GM19397 (cell line): Measurements from ENCODE around the gene ODAPH.
"Not testable (repeated sequence)": the region's sequence is repeated elsewhere in the genome, so short reads cannot be mapped to it uniquely, and the experiment has no call there.

Experiments
- ATAC-seq: cut with Tn5 transposase; IDR thresholded peaks from one replicate; pipeline ENCODE4 v1.9.1; 2021; ENCODE audit warnings: mild to moderate bottlenecking, moderate library complexity; ENCODE audit not compliant: unreplicated experiment

ODAPH gene, protein sequence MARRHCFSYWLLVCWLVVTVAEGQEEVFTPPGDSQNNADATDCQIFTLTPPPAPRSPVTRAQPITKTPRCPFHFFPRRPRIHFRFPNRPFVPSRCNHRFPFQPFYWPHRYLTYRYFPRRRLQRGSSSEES

DNA sequence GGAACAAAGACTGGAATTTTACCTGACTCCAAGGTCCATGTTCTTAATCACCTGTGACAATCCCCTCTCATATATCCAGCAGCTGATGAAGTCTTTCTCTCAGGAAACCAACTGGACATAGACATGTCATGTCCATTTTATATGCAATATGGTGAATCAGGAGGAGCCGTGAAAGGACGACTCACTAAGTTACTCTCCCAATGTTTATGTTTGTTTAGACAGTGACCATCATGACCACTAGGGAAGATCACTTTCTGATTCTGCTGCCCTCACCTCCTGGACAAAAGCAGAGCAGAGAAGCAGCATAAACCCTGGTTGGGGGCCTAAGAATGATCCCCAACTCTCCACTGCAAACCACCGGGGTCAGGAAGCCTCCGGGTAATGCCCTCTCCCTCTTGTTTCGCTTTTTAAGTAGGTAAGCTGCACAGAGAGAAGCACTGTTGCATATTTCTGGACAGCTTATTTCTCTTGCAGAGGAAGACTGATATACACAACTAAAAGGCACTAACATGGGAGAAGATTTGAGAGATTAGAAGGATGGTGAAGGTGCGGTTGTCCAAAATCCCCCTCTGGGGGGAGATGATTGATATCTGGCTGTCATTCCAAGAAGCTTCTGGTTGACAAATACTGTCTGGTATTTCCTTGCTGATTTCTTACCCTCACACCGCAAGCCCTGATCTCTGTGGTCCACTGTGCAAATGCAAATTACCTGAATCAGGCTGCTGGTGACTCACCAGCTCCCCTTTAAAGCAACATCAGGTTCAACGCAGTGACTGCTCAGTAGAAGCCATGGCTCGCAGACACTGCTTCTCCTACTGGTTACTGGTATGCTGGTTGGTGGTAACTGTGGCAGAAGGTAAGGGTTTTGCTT is at the start of gene ODAPH:
ODAPH (plus strand) TSS at position 773 of the 871 bp plus-strand sequence; CDS start at position 790, 17 bp downstream.
- ATAC-seq = peak; percentile 97

DNA sequence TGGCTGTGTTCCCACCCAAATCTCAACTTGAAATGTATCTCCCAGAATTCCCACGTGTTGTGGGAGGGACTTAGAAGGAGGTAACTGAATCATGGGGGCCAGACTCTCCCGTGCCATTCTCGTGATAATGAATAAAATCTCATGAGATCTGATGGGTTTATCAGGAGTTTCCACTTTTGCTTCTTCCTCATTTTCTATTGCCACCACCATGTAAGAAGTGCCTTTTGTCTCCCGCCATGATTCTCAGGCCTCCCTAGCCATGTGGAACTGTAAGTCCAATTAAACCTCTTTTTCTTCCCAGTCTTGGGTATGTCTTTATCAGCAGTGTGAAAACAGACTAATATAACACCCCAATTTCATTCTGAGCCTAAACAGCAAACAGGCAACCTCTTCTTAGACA is 46.3 kb upstream of the ODAPH start:
- not testable (repeated sequence) for ATAC-seq

DNA sequence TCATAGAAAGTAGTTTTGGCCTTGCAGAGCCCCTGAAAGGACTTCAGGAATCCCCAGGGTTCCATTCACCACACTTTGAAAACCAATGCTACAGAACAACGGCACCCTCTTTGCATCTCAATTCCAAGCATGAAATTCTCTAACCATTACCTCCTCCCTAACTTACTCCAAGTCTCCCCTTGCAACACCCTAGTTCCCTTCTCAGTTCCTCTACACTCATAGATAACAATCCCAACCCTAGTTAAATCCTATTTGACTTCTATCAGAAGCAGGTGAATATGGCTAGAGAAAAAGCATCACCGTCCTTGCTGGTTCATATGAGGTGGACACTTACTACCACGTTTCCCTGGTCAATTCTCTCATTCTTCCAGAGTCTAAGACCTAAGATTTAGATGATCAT is 44.0 kb upstream of the ODAPH start:
- ATAC-seq = no peak

DNA sequence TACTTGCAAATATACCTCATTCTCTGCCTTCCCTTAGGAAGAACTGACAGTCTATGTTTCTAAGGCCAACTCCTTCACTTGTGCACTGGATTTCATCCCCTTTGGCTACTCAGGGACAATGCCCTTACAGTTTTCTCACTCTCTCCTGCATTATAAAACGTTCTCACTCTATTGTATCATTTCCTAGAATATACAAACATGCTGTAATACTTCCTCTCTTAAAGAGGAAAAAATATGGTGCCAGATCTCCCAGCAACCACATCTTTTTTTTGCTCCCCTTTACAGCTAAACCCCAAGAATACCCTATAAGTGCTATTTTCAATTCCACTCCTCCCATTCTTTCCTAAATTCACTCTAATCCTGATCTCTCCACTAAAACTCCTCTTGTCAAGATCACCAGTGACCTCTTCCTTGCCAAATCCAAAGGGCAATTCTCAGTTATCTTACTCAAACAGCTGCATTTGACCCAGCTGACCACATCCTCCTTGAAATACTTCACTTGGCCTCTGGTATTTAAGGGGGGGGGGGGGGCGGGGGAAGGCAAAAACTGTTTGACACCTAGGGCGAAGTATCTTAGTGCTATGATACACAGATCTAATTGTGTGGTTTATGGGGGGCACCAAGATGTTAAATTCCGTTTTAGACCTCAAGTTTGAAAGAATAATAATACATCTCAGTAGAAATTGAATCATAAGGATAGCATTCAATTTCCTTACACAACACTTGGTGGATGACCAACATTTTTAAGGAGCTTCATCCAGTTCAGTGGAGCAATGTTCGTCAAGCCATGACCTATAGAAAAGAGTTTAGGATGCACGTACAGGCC is 43.3 kb upstream of the ODAPH start:
- no peak for ATAC-seq

DNA sequence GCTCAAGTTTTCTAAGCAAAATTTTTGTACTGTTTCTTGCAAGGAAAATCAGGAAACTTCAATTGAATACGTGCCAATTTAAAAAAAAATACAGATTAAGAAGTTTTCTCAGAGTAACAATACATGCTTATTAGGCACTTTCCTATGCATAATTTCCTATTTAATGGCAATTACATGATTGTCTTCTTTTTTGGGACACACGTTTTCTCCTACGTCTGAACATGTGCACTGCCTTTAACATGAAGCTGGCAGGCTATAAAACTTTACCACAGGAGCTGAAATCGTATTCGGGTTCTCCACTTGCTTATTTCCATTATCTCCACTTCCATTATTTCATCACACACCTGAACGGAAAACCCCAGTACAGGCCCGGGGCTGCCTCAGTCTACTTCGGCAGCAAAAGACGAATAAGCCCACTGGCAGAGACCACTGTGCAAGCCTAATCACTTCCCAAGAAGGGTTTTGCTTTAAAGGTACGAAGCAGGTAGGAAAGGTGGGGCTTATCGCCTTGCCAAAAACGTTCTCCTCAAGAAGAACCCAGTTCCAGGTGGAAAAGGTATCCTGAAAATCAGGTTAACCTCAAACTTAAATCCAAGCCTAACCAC is 42.2 kb upstream of the ODAPH start:
- ATAC-seq = no peak

DNA sequence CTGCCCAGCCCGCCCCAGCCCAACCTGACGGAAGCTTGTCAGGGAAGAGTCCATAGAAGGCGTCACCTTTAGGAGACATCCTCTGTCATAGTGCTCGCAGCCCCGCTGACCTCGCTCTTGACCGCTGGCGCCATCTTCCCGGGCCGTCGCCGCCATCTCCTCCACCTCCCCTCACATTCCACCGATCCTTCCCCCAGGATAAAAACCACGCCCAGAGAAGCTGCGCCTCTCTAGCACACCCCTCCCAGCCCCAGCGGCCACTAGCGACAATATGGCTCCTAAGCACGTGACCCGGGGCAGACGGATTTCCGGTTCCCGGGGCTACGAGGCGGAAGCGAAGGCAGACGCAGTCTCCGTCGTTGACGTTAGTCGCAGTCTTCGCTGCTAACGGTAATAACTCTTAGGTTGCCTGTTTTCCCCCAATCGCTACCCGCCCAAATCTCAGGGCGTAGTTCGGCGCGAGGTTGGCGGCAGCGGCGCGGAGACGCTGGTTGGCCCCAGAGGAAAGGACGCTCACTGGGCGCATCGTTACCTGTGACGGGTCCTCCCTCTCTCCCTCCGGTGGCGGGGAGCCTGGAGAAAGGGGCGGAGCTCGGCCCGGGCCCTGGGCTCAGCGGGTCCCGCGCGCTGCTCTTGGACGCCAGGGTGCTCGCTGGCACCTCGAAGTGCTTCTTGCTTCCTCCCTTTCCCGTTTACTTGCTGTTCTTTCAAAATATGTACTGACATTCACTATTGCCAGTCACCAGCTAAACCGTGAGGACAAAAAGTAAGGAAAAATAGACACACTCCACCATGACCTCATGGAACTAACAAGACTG is 41.5 kb upstream of the ODAPH start, which contains the start of the genes RCHY1 and THAP6:
RCHY1 (minus strand) TSS at position 273 of the 818 bp plus-strand sequence; CDS start at position 156, 117 bp downstream.
THAP6 (plus strand) TSS at position 343 of the 818 bp plus-strand sequence. CDS start 980 bp downstream, outside the sequence.
- peak; percentile 96 for ATAC-seq

DNA sequence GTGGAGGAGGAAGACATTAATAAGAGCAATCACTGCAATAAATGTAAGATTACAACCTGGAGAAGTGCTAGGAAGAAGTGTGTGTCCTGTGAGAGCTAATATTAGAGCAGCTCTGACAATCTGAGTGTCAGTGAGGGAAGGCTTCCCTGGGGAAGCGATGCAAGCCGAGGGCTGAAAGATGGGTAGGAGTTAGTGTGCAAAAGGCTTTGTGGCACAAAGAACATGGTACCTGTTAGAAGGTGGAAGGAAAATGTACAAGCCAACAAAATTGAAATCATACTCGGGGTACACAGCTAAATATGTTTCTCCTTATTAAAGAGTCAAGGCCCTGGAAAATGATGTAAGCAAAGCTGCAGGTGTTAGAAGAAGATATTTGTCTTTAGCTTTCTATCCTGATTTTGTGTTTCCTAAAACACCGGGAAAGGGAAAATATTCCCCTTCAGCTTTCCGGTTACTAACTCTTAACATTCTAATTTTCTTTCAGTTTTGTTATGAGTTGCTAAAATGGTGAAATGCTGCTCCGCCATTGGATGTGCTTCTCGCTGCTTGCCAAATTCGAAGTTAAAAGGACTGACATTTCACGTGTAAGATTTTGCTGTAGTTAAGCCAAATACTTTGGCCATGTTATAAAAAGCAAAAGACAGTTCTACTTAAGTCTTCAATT is 40.8 kb upstream of the ODAPH start:
- ATAC-seq = peak; percentile 2

DNA sequence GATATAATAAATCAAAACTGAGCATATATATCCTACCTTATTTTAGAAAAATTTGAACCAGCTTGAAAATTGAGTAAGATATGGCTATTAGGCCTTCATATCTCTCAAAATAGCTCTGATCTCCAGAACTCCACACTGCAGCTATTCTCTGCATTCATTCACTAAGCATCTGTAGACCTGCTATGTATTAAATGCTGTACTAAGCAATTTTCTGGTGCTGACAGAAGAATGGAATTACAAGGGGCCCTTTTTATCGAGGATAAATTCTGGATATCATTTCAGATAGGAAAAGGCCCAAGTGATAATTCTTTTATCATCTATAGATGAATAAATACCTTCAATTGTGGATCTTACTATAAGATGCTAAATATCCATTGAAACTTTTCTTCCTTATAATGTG is 39.7 kb upstream of the ODAPH start:
- ATAC-seq = no peak

DNA sequence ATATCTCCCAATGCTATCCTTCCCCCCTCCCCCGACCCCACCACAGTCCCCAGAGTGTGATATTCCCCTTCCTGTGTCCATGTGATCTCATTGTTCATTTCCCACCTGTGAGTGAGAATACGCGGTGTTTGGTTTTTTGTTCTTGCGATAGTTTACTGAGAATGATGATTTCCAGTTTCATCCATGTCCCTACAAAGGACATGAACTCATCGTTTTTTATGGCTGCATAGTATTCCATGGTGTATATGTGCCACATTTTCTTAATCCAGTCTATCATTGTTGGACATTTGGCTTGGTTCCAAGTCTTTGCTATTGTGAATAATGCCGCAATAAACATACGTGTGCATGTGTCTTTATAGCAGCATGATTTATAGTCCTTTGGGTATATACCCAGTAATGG is 36.4 kb upstream of the ODAPH start:
- not testable (repeated sequence) for ATAC-seq

DNA sequence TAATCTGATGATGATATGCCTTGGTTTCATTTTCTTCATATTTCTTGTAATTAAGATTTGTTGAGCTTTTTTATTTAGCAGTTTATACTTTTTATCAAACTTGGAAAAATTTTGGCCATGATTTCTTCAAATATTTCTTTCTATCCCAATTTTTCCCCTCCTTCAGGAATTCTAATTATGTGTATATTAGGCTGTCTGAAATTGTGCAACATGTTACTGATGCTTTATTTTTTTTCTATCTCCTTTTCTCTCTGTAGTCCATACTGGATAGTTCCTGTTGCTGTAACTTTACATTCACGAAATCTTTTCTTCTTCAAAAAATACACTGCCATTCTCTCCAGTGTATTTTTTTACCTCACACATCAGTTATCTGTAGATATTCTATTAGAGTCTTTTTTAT is 30.8 kb upstream of the ODAPH start:
- no peak for ATAC-seq

DNA sequence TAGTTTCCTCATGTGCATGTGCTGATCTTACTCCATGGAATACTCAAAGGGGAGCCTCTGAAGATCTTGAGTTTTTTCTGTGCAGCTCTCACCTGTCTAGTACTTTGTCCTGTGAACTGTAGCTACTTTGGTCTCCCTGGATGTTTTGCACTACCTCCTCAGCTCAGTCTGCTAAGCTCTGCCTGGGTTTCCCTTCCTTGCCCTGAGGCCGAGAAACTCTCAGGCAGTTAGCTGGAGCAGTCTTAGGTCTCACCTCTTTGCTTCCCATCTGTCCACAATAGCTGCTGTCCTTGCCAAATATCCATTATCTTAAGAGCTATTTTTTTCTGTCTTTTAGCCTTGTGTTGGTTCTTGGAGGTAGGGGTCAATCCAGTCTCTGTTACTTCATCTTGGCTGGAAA is 30.0 kb upstream of the ODAPH start:
- no peak for ATAC-seq

DNA sequence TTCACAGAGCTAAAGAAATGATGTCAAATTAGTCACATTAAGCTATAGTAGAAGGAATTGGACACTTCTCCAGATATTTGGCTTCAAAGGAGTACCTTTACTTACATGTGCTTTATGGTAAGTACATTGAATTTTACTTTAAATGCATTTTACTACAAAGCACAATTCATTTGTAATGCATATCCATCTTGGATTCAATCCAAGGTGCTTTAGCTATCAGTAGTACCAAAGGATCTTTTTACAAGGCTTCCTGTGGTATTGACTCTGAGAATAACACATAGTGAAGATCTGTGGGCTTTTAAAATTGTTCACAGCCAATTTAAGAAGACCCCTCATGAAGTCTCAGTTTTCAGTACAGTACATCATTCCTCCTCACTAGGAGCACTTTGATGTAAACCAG is 28.4 kb upstream of the ODAPH start:
- no peak for ATAC-seq

DNA sequence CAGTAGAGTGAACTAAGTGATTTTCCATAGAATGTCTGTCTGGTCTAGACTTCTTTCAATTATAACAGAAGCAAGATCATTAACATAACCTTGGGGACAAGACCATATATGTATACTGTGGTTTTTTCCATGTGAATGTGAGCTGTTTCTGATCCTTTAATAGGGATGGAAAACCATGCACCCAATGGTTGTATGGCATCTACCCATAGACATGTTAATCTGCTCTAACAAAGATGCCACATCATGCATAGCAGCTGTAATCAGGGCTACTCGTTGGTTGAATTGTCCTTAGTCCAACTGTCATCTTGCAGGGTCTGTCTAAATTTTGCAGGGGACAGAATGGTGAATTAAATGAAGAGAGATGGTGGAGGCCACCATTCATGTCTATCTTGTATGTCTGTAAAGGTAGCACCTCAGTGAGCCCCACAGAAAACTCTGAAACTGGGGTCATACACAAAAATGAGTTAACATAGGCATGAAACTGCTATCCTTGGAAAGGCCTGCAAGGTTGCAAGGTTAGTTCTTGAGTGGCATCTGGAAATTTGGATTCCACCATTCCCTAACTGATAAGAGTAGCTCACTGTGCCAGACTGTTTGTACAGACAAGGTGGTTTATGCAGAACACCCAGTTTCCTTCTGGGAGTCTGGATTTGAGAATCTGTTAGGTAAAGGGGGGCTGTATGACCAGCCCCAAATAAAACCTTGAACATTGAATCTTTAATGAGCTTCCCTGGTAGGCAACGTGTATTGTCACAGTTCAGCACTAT is 25.1 kb upstream of the ODAPH start:
- no peak for ATAC-seq

DNA sequence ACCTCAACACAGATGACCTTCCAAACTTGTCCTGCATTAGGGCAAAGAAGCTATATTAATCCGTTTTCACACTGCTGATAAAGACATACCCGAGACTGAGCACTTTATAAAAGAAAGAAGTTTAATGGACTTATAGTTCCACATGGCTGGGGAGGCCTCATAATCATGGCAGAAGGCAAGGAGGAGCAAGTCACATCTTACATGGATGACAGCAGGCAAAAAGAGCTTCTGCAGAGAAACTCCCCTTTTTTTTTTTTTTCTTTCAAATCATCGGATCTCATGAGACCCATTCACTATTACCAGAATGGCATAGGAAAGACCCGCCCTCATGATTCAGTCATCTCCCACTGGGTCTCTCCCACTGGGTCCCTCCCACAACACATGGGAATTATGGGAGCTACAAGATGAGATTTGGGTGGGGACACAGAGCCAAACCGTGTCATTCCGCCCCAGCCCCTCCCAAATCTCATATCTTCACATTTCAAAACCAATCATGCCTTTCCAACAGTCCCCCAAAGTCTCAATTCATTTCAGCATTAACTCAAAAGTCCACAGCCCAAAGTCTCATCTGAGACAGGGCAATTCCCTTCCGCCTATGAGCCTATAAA is 24.2 kb upstream of the ODAPH start:
- ATAC-seq = not testable (repeated sequence)

DNA sequence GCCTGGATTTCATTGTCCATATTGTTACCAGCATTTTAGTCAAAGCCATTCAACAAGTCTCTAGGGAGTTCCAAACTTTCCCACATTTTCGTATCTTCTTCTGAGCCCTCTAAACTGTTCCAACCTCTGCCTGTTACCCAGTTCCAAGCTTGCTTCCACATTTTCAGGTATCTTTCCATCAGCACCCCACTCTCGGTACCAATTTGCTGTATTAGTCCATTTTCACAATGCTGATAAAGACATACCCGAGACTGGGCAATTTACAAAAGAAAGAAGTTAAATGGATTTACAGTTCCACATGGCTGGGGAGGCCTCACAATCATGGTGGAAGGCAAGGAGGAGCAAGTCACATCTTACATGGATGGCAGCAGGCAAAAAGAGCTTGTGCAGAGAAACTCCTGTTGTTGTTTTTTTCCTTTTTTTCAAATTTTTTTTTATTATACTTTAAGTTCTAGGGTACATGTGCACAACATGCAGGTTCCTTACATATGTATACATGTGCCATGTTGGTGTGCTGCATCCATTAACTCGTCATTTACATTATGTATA is 22.5 kb upstream of the ODAPH start:
- not testable (repeated sequence) for ATAC-seq

DNA sequence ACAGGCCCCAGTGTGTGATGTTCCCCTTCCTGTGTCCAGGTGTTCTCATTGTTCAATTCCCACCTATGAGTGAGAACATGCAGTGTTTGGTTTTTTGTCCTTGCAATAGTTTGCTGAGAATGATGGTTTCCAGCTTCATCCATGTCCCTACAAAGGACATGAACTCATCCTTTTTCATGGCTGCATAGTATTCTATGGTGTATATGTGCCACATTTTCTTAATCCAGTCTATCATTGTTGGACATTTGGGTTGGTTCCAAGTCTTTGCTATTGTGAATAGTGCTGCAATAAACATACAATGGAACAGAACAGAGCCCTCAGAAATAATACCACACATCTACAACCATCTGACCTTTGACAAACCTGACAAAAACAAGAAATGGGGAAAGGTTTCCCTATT is 21.9 kb upstream of the ODAPH start:
- not testable (repeated sequence) for ATAC-seq

DNA sequence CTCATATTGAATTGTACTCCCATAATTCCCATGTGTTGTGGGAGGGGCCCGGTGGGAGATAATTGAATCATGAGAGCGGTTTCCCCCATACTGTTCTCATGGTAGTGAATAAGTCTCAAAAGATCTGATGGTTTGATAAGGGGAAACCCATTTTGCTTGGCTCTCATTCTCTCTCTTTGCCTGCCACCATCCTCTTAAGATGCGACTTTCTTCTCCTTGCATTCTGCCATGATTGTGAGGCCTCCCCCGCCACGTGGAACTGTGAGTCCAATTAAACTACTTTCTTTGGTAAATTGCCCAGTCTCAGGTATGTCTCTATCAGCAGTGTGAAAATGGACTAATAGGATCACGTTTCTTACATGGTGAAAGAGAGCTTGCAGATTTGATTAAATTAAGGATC is 18.6 kb upstream of the ODAPH start:
- ATAC-seq = not testable (repeated sequence)

DNA sequence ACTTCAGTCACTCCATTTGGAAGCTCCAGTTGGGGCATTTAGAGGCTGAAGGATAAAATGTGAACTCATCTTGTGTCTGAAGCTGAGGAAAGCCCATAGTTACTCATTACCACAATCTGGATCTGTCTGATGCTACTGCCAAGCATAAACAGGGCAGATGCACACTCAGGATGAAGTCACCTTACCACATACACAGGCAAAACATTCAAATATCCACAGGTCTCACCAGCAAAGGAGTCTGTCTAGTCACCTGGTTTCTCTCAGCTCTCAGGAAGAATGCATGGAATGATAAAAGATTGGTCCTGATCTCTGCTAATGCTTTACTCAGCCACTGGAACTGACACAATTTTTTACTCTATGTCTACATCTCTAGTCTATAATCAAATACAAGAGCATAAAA is 13.0 kb upstream of the ODAPH start:
- ATAC-seq = no peak
